ENCODE data around the gene CTRB2.

Gene CTRB2

GRCh38 chr16:75230471-75231110, 23.6 kb upstream of the CTRB2 start:
- DNase-seq (ENCODE audit: extremely low read depth, low read depth): no peak
- H3K4me3 ChIP-seq (replicated peaks; ENCODE audit: low read depth, low read length): no peak overlapping the region
- no peak for TF ChIP-seq CTCF (IDR thresholded peaks at IDR 0.05; ENCODE audit: low read depth, low read length, missing control alignments)

GRCh38 chr16:75229172-75230031, 22.4 kb upstream of the CTRB2 start:
- no peak for TF ChIP-seq CTCF (IDR thresholded peaks at IDR 0.05; ENCODE audit: low read depth, low read length, missing control alignments)
- DNase-seq (ENCODE audit: extremely low read depth, low read depth): no peak
- H3K4me3 ChIP-seq (replicated peaks; ENCODE audit: low read depth, low read length): no peak overlapping the region

GRCh38 chr16:75228143-75228976, 21.4 kb upstream of the CTRB2 start:
- no peak for TF ChIP-seq CTCF (IDR thresholded peaks at IDR 0.05; ENCODE audit: low read depth, low read length, missing control alignments)
- DNase-seq (ENCODE audit: extremely low read depth, low read depth): no peak
- H3K4me3 ChIP-seq (replicated peaks; ENCODE audit: low read depth, low read length): no peak overlapping the region

- TF ChIP-seq CTCF (IDR thresholded peaks at IDR 0.05; ENCODE audit: low read depth, low read length, missing control alignments): no peak
- DNase-seq (ENCODE audit: extremely low read depth, low read depth): no peak
- H3K4me3 ChIP-seq (replicated peaks; ENCODE audit: low read depth, low read length): no peak overlapping the region
Observed at GRCh38 chr16:75227361-75228142, 20.6 kb upstream of the CTRB2 start.

- TF ChIP-seq CTCF (IDR thresholded peaks at IDR 0.05; ENCODE audit: low read depth, low read length, missing control alignments): no peak
- DNase-seq (ENCODE audit: extremely low read depth, low read depth): no peak
- no peak overlapping the region for H3K4me3 ChIP-seq (replicated peaks; ENCODE audit: low read depth, low read length)
Observed at GRCh38 chr16:75226550-75227360, 19.8 kb upstream of the CTRB2 start.

Measured in HFF-Myc (cell line).